ENCODE results near the gene BBOF1. TPM values are rescaled to one million over a fixed set of nuclear protein-coding genes. Genes with fewer than 3 reads are reported as not detected.

BBOF1 gene
- polyA plus RNA-seq, 12 donors = 5.6 to 25.1 (median 8.5) TPM; not detected in 1

DNA sequence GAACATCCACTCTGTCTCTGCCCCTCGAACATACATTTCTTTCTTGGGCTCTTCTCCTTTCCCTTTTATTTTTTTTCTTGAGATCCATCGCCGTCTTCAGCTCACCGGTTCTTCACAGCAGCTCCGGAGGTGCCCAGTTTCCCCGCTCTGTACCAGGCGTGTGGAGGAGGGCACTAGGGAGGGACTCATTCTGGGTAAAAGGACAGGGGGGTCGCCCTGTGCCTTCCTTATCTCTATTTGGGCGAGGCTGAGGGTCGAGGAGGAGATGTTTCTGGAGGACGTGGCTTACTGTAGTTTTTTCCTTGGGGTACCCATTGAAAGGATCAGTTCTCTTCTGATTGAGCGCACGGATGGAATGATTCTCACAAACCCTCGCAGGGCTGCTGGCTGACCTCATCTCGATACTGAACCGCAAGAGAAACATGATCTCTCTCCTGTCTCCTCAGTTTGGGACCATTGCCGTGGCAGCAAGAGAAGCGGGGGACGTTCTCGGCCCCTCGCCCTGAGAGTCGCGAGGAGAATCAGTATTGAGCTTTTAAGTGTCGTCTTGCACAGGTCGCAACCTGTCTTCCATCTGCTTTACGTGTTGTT is 66.0 kb downstream of the BBOF1 start:
- no peak for DNase-seq

GRCh38 chr14:74085828-74086227 is 66.7 kb downstream of the BBOF1 start:
- no peak for DNase-seq

DNA sequence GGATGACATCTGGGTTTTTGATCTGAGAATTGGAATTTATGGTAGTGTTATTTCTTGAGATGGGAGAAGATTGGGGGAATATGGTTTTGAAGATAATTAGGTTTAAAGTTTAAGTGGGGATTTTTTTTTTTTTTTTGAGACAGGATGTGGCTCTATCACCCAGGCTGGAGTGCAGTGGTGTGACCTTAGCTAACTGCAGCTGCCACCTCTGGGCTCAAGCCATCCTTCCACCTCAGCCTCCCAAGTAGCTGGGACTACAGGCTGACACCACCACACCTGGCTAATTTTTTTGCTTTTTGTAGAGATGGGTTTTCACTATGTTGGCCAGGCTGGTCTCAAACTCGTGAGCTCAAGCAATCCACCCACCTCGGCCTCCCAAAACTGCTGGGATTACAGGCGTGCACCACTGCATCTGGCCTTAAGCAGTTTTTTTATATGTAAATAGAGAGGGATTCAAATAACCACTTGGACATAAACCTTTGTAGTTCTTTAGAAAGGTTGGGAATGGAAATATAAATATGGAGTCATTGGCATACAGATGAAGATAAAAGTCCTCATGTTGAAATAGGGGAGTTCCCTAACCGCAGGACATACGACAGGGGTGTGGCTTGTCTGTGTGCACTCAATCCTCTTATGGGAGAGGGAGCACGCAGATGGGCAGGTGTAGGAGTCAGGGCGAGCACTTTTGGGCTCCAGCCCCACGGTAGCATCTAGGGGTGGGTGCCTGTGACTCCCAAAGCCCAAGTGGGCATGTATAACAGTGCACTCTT is 70.3 kb downstream of the BBOF1 start:
- DNase-seq = no peak

- DNase-seq = no peak
These were observed 86.2 kb downstream of the BBOF1 start for GRCh38 chr14:74105381-74105780.

GRCh38 chr14:74109369-74109768 is 90.2 kb downstream of the BBOF1 start:
- no peak for DNase-seq

GRCh38 chr14:74111395-74112216 is 92.5 kb downstream of the BBOF1 start:
- DNase-seq = peak; percentile 35

Other genes starting within 250 kb of the BBOF1 start
- gene PTGR2, start 167.5 kb upstream of the BBOF1 start, polyA plus RNA-seq (ENCODE audit: insufficient read length in 12 of 12) = 10 to 100 TPM in 5 of 12 donors, 1 to 10 TPM in 6, not detected in 1; 3.9 to 15.9 (median 9.6) TPM
- gene ZNF410, start 132.5 kb upstream of the BBOF1 start, polyA plus RNA-seq (ENCODE audit: insufficient read length in 12 of 12) = 10 to 100 TPM in 11 of 12 donors, not detected in 1; 25.2 to 39.4 (median 34.6) TPM
- gene FAM161B, start 69.3 kb upstream of the BBOF1 start, polyA plus RNA-seq (ENCODE audit: insufficient read length in 12 of 12) = 10 to 100 TPM in 2 of 12 donors, 1 to 10 TPM in 9, not detected in 1; 6.4 to 26.3 (median 9.0) TPM
- 10 to 100 TPM in 11 of 12 donors, not detected in 1; 24.1 to 50.1 (median 44.3) TPM for gene COQ6, start 69.0 kb upstream of the BBOF1 start, polyA plus RNA-seq (ENCODE audit: insufficient read length in 12 of 12)
- 10 to 100 TPM in 11 of 12 donors, not detected in 1; 11.4 to 20.0 (median 15.7) TPM for gene ENTPD5, start 61 bp upstream of the BBOF1 start, polyA plus RNA-seq (ENCODE audit: insufficient read length in 12 of 12)
- 10 to 100 TPM in 11 of 12 donors, not detected in 1; 10.4 to 18.9 (median 14.3) TPM for gene ALDH6A1, start 65.1 kb downstream of the BBOF1 start, polyA plus RNA-seq (ENCODE audit: insufficient read length in 12 of 12)
- 100 to 1,000 TPM in 1 of 12 donors, 10 to 100 TPM in 9, 1 to 10 TPM in 2; 8.9 to 155 (median 12.4) TPM for gene LIN52, start 65.6 kb downstream of the BBOF1 start, polyA plus RNA-seq (ENCODE audit: insufficient read length in 12 of 12)
- not detected for gene VSX2, start 220.1 kb downstream of the BBOF1 start, polyA plus RNA-seq (ENCODE audit: insufficient read length in 12 of 12)

Measured in muscle of arm (tissue), 12 donors.